ENCODE data around the gene PNPLA3. TPM values are rescaled to one million over a fixed set of nuclear protein-coding genes. Genes with fewer than 3 reads are reported as not detected.

PNPLA3 gene, protein sequence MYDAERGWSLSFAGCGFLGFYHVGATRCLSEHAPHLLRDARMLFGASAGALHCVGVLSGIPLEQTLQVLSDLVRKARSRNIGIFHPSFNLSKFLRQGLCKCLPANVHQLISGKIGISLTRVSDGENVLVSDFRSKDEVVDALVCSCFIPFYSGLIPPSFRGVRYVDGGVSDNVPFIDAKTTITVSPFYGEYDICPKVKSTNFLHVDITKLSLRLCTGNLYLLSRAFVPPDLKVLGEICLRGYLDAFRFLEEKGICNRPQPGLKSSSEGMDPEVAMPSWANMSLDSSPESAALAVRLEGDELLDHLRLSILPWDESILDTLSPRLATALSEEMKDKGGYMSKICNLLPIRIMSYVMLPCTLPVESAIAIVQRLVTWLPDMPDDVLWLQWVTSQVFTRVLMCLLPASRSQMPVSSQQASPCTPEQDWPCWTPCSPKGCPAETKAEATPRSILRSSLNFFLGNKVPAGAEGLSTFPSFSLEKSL
- total RNA-seq (2014; rRNA removed; shearing (Covaris generic)) (not detected in 2 replicates), total RNA-seq (2022) (not detected in 2 replicates), Bru-seq, nascent RNA (not detected), BruChase-seq, experiment 1, labeled RNA remaining after a 6-hour chase (percentile 11 among the genes with signal in this experiment), BruChase-seq, experiment 2, labeled RNA remaining after a 2-hour chase (percentile 11 among the genes with signal in this experiment)
- long read RNA-seq, result 0 reads

DNA sequence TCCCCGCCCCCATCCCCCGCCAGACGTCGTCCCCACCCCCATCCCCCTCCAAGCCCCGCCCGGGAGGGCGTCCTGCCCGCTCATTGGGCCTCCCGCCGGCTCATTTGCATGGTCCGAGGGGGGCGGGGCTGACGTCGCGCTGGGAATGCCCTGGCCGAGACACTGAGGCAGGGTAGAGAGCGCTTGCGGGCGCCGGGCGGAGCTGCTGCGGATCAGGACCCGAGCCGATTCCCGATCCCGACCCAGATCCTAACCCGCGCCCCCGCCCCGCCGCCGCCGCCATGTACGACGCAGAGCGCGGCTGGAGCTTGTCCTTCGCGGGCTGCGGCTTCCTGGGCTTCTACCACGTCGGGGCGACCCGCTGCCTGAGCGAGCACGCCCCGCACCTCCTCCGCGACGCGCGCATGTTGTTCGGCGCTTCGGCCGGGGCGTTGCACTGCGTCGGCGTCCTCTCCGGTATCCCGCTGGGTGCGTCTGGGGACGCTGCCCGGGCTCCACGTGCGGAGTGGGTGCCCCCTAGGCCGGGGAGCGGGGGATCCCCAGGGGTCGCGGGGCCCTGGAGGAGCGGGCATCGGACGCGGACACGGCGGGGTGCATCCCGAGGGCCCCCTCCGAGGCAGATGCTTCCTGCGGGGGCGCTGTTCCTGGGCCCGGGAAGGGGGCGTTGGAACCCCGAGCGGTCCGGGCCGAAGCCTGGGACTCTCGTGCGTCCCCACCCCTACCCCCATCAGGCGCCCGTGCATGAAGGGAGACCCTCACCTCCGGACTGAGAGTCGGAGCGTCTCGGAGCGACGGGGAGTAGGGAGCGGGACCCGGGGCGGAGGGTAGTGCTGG lies at the start of gene PNPLA3:
Gene PNPLA3 (plus strand): TSS at position 175 of the 834 bp plus-strand sequence. CDS start 107 bp downstream, at position 282.
- H3K4me3 ChIP-seq (ENCODE audit: low read depth, low read length, poor library complexity, severe bottlenecking), result no peak within 1 kb of the TSS
- no TSS peak for BruUV-seq (replicated peaks)
- no peak within 1 kb of the TSS for H3K27ac ChIP-seq (ENCODE audit: low read depth, low read length, poor library complexity, severe bottlenecking)
- no peak within 1 kb of the TSS for H3K4me2 ChIP-seq (ENCODE audit: low read length)
- no peaks in the 10 kb centered on the region for H4K20me1 ChIP-seq (ENCODE audit: insufficient read depth, low read length)
- intact Hi-C loops (cut with micrococcal nuclease; ENCODE audit: unreplicated experiment), result no loop called here
- peak within 1 kb of the TSS; percentile 46; the same call in 1 of the 2 replicates for H2AFZ ChIP-seq (ENCODE audit: low read length)
- ChIA-PET CTCF (ENCODE audit: unreplicated experiment) (no interaction called here), POLR2A (no interaction called here)
- H3K9me2 ChIP-seq (ENCODE audit: insufficient read depth, low read length), result no peaks in the 10 kb centered on the region
- H3K36me3 ChIP-seq (ENCODE audit: insufficient read depth, low read length), result no peaks in the 10 kb centered on the region
- no peaks in the 10 kb centered on the region for H3K9me3 ChIP-seq (ENCODE audit: low read length)
- no peaks in the 10 kb centered on the region for H3K4me1 ChIP-seq (ENCODE audit: insufficient read depth, low read length, poor library complexity, severe bottlenecking)
- TF ChIP-seq, protein P1, sequence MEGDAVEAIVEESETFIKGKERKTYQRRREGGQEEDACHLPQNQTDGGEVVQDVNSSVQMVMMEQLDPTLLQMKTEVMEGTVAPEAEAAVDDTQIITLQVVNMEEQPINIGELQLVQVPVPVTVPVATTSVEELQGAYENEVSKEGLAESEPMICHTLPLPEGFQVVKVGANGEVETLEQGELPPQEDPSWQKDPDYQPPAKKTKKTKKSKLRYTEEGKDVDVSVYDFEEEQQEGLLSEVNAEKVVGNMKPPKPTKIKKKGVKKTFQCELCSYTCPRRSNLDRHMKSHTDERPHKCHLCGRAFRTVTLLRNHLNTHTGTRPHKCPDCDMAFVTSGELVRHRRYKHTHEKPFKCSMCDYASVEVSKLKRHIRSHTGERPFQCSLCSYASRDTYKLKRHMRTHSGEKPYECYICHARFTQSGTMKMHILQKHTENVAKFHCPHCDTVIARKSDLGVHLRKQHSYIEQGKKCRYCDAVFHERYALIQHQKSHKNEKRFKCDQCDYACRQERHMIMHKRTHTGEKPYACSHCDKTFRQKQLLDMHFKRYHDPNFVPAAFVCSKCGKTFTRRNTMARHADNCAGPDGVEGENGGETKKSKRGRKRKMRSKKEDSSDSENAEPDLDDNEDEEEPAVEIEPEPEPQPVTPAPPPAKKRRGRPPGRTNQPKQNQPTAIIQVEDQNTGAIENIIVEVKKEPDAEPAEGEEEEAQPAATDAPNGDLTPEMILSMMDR (conservative IDR thresholded peaks at IDR 0.05; ENCODE audit: low read length), result no peak
- TF ChIP-seq EZH2phosphoT487 (IDR thresholded peaks at IDR 0.05; ENCODE audit: borderline replicate concordance, low read depth, low read length), result no peak
- H3K79me2 ChIP-seq (ENCODE audit: insufficient read depth, low read depth, low read length), result no peaks in the 10 kb centered on the region
- DNase-seq (ENCODE audit: low spot score), result no peak

DNA sequence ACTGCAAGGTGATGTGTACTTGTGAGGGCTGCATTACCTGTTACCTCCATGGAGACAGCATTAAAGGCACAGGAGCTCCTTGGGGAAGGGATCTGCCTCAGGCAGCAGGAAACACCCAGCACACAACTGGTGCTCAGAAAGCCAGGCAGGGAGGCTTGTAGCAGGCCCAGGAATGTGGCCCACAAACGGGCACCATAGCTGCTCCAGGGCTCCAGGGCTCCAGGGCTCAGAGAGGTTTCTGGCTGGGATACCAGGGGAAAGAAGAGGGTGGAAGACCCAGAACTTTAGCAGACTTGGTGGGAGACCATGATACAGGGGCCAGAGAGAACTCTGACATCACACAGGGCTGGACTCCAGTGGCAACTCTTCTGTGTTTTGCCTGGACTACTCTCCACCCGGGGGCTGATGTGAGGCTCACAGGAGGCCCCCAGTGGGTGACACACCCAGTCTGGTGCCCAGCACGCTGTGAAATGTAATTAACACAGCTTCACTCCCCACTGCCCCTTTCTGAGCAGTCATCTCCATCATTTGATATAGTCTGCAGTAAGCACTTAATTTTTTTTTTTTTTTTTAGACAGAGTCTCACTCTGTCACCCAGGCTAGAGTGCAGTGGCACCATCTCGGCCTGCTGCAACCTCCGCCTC lies 46.6 kb upstream of the PNPLA3 start:
- intact Hi-C loops (cut with micrococcal nuclease; ENCODE audit: unreplicated experiment), result no loop called here
- no peak overlapping the region for H2AFZ ChIP-seq (ENCODE audit: low read length)
- ChIA-PET POLR2A (interaction anchor here (0.7 kb wide), 1 partner anchor 719 kb away, joined by 4 read pairs; no protein-coding TSS in a partner anchor), CTCF (ENCODE audit: unreplicated experiment) (no interaction called here)
- no peaks in the 10 kb centered on the region for H4K20me1 ChIP-seq (ENCODE audit: insufficient read depth, low read length)
- no TSS peak for BruUV-seq (replicated peaks)
- no peaks in the 10 kb centered on the region for H3K36me3 ChIP-seq (ENCODE audit: insufficient read depth, low read length)
- DNase-seq (ENCODE audit: low spot score), result no peak
- no peak overlapping the region for H3K27ac ChIP-seq (ENCODE audit: low read depth, low read length, poor library complexity, severe bottlenecking)
- no peaks in the 10 kb centered on the region for H3K4me1 ChIP-seq (ENCODE audit: insufficient read depth, low read length, poor library complexity, severe bottlenecking)
- H3K9me3 ChIP-seq (ENCODE audit: low read length), result no peaks in the 10 kb centered on the region
- no peak overlapping the region for H3K4me3 ChIP-seq (ENCODE audit: low read depth, low read length, poor library complexity, severe bottlenecking)
- no peak overlapping the region for H3K4me2 ChIP-seq (ENCODE audit: low read length)
- no peaks in the 10 kb centered on the region for H3K79me2 ChIP-seq (ENCODE audit: insufficient read depth, low read depth, low read length)
- no peak for TF ChIP-seq EZH2phosphoT487 (IDR thresholded peaks at IDR 0.05; ENCODE audit: borderline replicate concordance, low read depth, low read length)
- TF ChIP-seq, protein P1 (conservative IDR thresholded peaks at IDR 0.05; ENCODE audit: low read length), result no peak
- no peaks in the 10 kb centered on the region for H3K9me2 ChIP-seq (ENCODE audit: insufficient read depth, low read length)

Data from OCI-LY7 (cell line).